Heart left ventricle (tissue), 16 donors: Measurements from ENCODE around the gene GRP. TPM values are rescaled to one million over a fixed set of nuclear protein-coding genes. Genes with fewer than 3 reads are reported as not detected.

ENCODE experiments used
- ATAC-seq, 4 donors: fragments of 200-7000 bp; cut with Tn5 transposase; one replicate each; pipeline ENCODE4 v1.9.1; 2020 to 2022; ENCODE audit warnings: moderate library complexity in 4 of 4, mild to moderate bottlenecking in 3 of 4, moderate number of reproducible peaks in 1 of 4
- DNase-seq, 5 donors: peaks; one replicate each; pipeline ENCODE4 v3.0.0-alpha.2; 2020
- H3K27ac ChIP-seq, 12 donors: fragments of 200-600 bp; sonication (generic) in 4 of 12; one replicate each; pipeline versions ENCODE4 v1.5.0 to v1.8.0; 2016 to 2022; ENCODE audit warnings: mild to moderate bottlenecking in 2 of 12
- H3K27me3 ChIP-seq, 9 donors: fragments of 200-600 bp; sonication (generic) in 2 of 9; one replicate each; pipeline versions ENCODE4 v1.5.1 to v1.8.0; 2016 to 2022; ENCODE audit warnings: mild to moderate bottlenecking in 3 of 9
- H3K36me3 ChIP-seq, 9 donors: fragments of 200-600 bp; sonication (generic) in 2 of 9; one replicate each; pipeline versions ENCODE4 v1.5.0 to v1.8.0; 2018 to 2022; ENCODE audit warnings: mild to moderate bottlenecking in 2 of 9
- H3K4me1 ChIP-seq, 12 donors: fragments of 200-600 bp; sonication (generic) in 4 of 12; one replicate each; pipeline versions ENCODE4 v1.5.0 to v1.8.0; 2016 to 2022; ENCODE audit warnings: mild to moderate bottlenecking in 3 of 12
- H3K4me3 ChIP-seq, 12 donors: fragments of 200-600 bp; sonication (generic) in 4 of 12; one replicate each; pipeline versions ENCODE4 v1.5.0 to v1.8.0; 2017 to 2022; ENCODE audit warnings: mild to moderate bottlenecking in 9 of 12, moderate library complexity in 4 of 12
- H3K9me3 ChIP-seq, 12 donors: fragments of 200-600 bp; sonication (generic) in 4 of 12; one replicate each; pipeline versions ENCODE4 v1.5.0 to v1.8.0; 2016 to 2022; ENCODE audit warnings: mild to moderate bottlenecking in 1 of 12
- POLR2A ChIP-seq, 2 donors: fragments of 450-650 bp; IDR thresholded peaks; one replicate each; pipeline ENCODE4 v1.6.1; 2017; ENCODE audit warnings: antibody characterized with exemption in 2 of 2, mild to moderate bottlenecking in 2 of 2, moderate library complexity in 2 of 2
- WGBS, 4 donors: extraction: QIAGEN DNeasy Blood & Tissue Kit in 2 of 4; methylation state at CpG; one replicate each; pipeline versions ENCODE4 v1.1.5 to v1.1.7; 2013 to 2018; 5-methylcytosine and 5-hydroxymethylcytosine counted together
- intact Hi-C, 10 donors: fragments of 100-400 bp; cut with DNase I; formaldehyde crosslinking; loops; one replicate each; pipeline versions ENCODE4 v1.11.1 to v1.14.2; 2022
- polyA plus RNA-seq, 2 donors: library from polyadenylated mRNA; stranded (reverse); fragments of 200-250 nt; gene quantifications; one replicate each; pipeline ENCODE4 v1.2.3, GENCODE V29; 2013
- total RNA-seq, 9 donors: library from RNA; depleted of rRNA in 2 of 9; stranded (reverse); fragments of >200 nt in 2 of 9; fragmentation: NEBNext Ultra II Directional in 3 of 9; extraction: Animal tissue kit (Norgen Biotek cat#: 25700) in 3 of 9; gene quantifications; one replicate each; pipeline versions ENCODE4 v1.1.0 to v1.2.4, GENCODE V29; 2016 to 2023
- TF ChIP-seq, protein P1 (sequence below), 12 donors: fragments of 200-600 bp; sonication (generic) in 4 of 12; IDR thresholded peaks; one replicate each; pipeline versions ENCODE4 v1.5.0 to v1.8.0; 2018 to 2022; ENCODE audit warnings: antibody characterized with exemption in 12 of 12, mild to moderate bottlenecking in 5 of 12
- donor health status: ischemic (EF 13 %, LVEDD 7.1; RV severe dilation, severe dysfunction).
- donor health status: healthy with polysubstance abuse.
- donor health status: DM: no; HTN: yes; CAD: no.
- donor health status: DM: no; HTN: no; CAD: no.
- donor health status: ischemic (EF 25% LVEDD 6.9; RV normal size, moderate dysfunction).
- donor health status: ischemic (EF 25% LVEDD 5.7; RV mildly dilated, moderate dysfunction).
- donor health status: healthy.
- donor health status: DM: yes; HTN: yes; CAD: no.
- donor health status: ischemic (EF 35%, LVEDD 5.7; RV mildly dilated, moderate dysfunction).
- donor health status: nonischemic (EF 11% LVEDD 7.7; RV severe dilation, severe dysfunction).
- donor health status: DM: yes; HTN: yes; CAD: no.
- donor health status: PGD.
- donor health status: ischemic (EF 29% LVEDD 5.4; RV normal size, mild dysfunction).
- donor health status: nonischemic (EF 23%, LVEDD 6.1; RV moderate dilation, normal function).

GRP gene
- total and polyA plus RNA-seq, 11 donors, result not detected

DNA sequence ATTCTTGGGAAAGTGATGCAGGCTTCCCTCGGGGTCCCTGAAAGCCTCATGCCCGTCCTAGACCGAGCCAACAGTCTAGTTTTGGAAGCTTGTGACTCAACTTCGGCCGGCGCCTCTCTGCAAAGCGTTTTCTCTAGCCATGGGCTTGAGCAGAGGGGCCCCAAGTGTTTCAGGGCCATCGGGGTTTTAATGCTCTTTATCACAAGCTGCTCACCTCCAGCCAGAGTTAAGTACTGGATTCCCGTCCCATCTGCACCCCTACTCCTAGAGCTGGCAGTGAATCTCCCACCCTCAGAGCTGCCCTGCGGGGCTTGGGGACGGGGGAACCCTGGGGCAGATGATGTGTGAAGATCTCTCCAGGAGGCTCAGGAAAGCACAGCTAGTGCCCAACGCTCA, 46.0 kb downstream of the GRP start:
- TF ChIP-seq, protein P1, sequence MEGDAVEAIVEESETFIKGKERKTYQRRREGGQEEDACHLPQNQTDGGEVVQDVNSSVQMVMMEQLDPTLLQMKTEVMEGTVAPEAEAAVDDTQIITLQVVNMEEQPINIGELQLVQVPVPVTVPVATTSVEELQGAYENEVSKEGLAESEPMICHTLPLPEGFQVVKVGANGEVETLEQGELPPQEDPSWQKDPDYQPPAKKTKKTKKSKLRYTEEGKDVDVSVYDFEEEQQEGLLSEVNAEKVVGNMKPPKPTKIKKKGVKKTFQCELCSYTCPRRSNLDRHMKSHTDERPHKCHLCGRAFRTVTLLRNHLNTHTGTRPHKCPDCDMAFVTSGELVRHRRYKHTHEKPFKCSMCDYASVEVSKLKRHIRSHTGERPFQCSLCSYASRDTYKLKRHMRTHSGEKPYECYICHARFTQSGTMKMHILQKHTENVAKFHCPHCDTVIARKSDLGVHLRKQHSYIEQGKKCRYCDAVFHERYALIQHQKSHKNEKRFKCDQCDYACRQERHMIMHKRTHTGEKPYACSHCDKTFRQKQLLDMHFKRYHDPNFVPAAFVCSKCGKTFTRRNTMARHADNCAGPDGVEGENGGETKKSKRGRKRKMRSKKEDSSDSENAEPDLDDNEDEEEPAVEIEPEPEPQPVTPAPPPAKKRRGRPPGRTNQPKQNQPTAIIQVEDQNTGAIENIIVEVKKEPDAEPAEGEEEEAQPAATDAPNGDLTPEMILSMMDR (IDR thresholded peaks at IDR 0.05), result no peak
- no peak for TF ChIP-seq POLR2A (IDR thresholded peaks at IDR 0.05)
- ATAC-seq (no peak), DNase-seq (no peak)
- no peak overlapping the region for H3K4me3 ChIP-seq
- no peak overlapping the region for H3K27ac ChIP-seq
- intact Hi-C loops, result loop anchor here in 1 of 10 donors (10.0 kb wide), 1 partner anchor 181 kb away; no protein-coding TSS in a partner anchor
- no peaks in the 10 kb centered on the region for H3K36me3 ChIP-seq
- peaks cover 0 to 6% (median 0%) of the 10 kb centered on the region in 12 donors for H3K9me3 ChIP-seq
- 6 to 10% (median 8%) methylated on average over 4 to 12 of the region's 12 CpGs for WGBS, 4 donors
- H3K4me1 ChIP-seq, result peaks cover 0 to 33% (median 10%) of the 10 kb centered on the region in 12 donors
- H3K27me3 ChIP-seq, result peaks cover 62 to 89% (median 77%) of the 10 kb centered on the region in 9 donors

DNA sequence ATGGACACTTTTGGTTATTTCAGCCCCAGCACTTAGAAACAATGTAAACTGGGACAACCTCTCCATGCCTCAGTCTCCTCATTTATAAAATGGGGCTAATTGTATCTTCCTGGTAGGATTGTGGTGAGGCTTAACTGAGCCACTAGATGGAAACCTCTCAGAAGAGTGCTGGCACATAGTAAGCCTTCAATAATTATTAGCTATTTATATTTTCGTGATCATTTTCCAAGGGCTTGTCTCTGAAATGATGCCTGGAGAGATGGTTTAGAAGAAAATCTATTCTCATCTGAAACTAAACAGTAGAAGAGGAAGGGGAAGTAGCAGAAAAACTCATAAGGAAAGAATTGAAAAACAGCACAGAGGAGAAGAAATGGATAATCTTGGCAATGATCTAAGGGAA, 46.5 kb downstream of the GRP start:
- TF ChIP-seq, protein P1 (IDR thresholded peaks at IDR 0.05), result no peak
- no peak for TF ChIP-seq POLR2A (IDR thresholded peaks at IDR 0.05)
- DNase-seq (no peak), ATAC-seq (no peak)
- peaks cover 67 to 94% (median 82%) of the 10 kb centered on the region in 9 donors for H3K27me3 ChIP-seq
- H3K27ac ChIP-seq, result no peak overlapping the region
- H3K9me3 ChIP-seq, result peaks cover 0 to 6% (median 0%) of the 10 kb centered on the region in 12 donors
- 9 to 34% (median 25%) methylated on average over 1 of the region's 1 CpG for WGBS, 4 donors
- H3K36me3 ChIP-seq, result no peaks in the 10 kb centered on the region
- intact Hi-C loops, result loop anchor here in 1 of 10 donors (10.0 kb wide), 1 partner anchor 182 kb away; no protein-coding TSS in a partner anchor
- H3K4me1 ChIP-seq, result peaks cover 0 to 33% (median 10%) of the 10 kb centered on the region in 12 donors
- no peak overlapping the region for H3K4me3 ChIP-seq

DNA sequence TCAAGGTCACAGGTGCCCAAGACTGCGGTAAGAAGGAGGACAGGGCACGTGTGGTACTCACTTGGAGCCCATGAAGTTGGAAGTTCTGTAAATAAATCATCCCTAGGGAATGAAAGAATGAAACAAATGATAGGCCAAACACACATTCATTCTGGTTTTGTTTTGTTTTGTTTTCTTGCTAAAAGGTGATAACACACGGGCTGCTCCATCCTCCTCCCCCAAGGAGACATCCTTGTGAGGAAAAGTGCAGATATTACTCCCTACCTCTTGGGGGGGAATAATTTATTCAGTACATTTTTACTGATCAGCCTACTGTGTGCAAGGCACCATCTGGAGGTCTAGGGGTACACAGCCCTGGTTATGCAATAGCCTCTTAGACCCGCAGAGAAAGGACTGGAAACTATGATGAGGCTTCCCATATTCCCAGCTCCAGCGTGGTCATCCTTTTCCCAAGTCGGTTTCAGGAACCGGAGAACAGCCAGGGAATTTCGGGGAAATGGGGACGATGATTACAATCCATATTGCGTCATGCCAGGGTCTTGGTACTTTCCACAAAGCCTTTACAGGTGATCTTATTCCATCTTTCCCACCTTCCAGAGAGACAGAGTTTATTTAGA, 47.0 kb downstream of the GRP start:
- Histone ChIP-seq H3K36me3 (no peaks in the 10 kb centered on the region), H3K27ac (no peak overlapping the region), H3K27me3 (peaks cover 68 to 97% (median 88%) of the 10 kb centered on the region in 9 donors), H3K4me1 (peaks cover 0 to 34% (median 10%) of the 10 kb centered on the region in 12 donors), H3K9me3 (peaks cover 0 to 6% (median 0%) of the 10 kb centered on the region in 12 donors), H3K4me3 (no peak overlapping the region)
- no peak for ATAC-seq
- DNase-seq, result no peak
- intact Hi-C loops, result loop anchor here in 1 of 10 donors (10.0 kb wide), 1 partner anchor 182 kb away; no protein-coding TSS in a partner anchor
- TF ChIP-seq, protein P1 (IDR thresholded peaks at IDR 0.05), result no peak
- TF ChIP-seq POLR2A (IDR thresholded peaks at IDR 0.05), result no peak
- WGBS, 4 donors, result 4 to 9% (median 7%) methylated on average over 10 of the region's 10 CpGs

DNA sequence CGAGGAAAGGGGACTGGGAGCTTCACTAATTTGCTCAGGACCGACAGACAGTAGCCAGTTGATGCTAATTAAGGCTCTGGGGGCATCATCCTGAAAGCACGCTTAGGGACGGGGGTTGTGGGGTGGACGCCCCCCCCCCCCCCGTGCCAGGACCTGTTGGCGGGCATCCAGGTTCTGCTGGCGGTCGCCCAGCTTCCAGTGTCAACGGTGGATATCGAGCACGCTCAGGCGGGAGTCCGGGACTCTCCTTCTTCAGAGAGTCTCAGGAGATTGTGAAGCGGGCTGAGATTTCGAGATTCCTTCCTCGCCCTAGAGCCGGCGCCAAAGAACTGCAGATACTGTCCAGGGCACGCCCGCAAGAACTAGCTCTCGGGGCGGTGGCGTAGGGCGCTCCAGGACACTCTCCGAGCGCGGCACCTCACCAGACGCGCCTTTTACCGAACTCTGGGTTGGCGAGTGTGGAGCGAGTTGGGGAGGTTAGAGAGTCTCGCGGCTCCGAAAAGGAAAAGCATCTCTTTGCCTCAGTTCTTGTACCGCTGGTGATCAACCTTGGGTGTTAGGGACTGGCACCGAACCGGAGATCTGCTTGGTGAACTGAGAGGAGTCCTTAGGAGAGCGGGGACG, 47.7 kb downstream of the GRP start:
- WGBS, 4 donors, result 1 to 3% (median 2%) methylated on average over 22 to 41 of the region's 41 CpGs
- H3K27me3 ChIP-seq, result peaks cover 74 to 98% (median 94%) of the 10 kb centered on the region in 9 donors
- no peak for DNase-seq

More for the DNA sequence above, 47.7 kb downstream of the GRP start:
- no peaks in the 10 kb centered on the region for H3K36me3 ChIP-seq
- intact Hi-C loops, result loop anchor here in 1 of 10 donors (10.0 kb wide), 1 partner anchor 183 kb away; no protein-coding TSS in a partner anchor
- H3K9me3 ChIP-seq, result no peaks in the 10 kb centered on the region
- TF ChIP-seq, protein P1 (IDR thresholded peaks at IDR 0.05), result no peak
- TF ChIP-seq POLR2A (IDR thresholded peaks at IDR 0.05), result no peak
- H3K27ac ChIP-seq, result no peak overlapping the region
- H3K4me1 ChIP-seq, result peaks cover 0 to 41% (median 10%) of the 10 kb centered on the region in 12 donors
- no peak overlapping the region for H3K4me3 ChIP-seq
- ATAC-seq, result no peak
